ENCODE data around the gene RPS15A.
"Not testable (repeated sequence)": the region's sequence is repeated elsewhere in the genome, so short reads cannot be mapped to it uniquely, and the experiment has no call there.

The RPS15A gene

GRCh38 chr16:18759598-18760520 is 30.3 kb downstream of the RPS15A start:
- TF ChIP-seq CTCF (IDR thresholded peaks at IDR 0.05; ENCODE audit: low read depth, low read length): peak; percentile 38
- not testable (repeated sequence) for DNase-seq (ENCODE audit: extremely low read depth, low read depth)

- not testable (repeated sequence) for DNase-seq (ENCODE audit: extremely low read depth, low read depth)
Measured at GRCh38 chr16:18757960-18758660, 32.0 kb downstream of the RPS15A start.

GRCh38 chr16:18756639-18757038 is 33.5 kb downstream of the RPS15A start:
- DNase-seq (ENCODE audit: extremely low read depth, low read depth): not testable (repeated sequence)

- not testable (repeated sequence) for DNase-seq (ENCODE audit: extremely low read depth, low read depth)
Measured at GRCh38 chr16:18742870-18743269, 47.3 kb downstream of the RPS15A start.

- DNase-seq (ENCODE audit: extremely low read depth, low read depth): not testable (repeated sequence)
Measured at GRCh38 chr16:18740027-18740426, 50.1 kb downstream of the RPS15A start.

GRCh38 chr16:18738768-18739167 is 51.4 kb downstream of the RPS15A start:
- DNase-seq (ENCODE audit: extremely low read depth, low read depth): not testable (repeated sequence)

GRCh38 chr16:18734279-18734678 is 55.9 kb downstream of the RPS15A start:
- not testable (repeated sequence) for DNase-seq (ENCODE audit: extremely low read depth, low read depth)
